Sigmoid colon (tissue), 4 donors: Measurements from ENCODE around the gene CLSTN2.

Source experiments
- EP300 ChIP-seq, 4 donors: sonication (generic); formaldehyde crosslinking; IDR thresholded peaks; one replicate each; pipeline ENCODE4 v1.6.1; 2017; ENCODE audit warnings: antibody characterized with exemption in 4 of 4
- POLR2A ChIP-seq, 2 donors: fragments of 450-650 bp; IDR thresholded peaks; one replicate each; pipeline ENCODE4 v1.6.1; 2016; ENCODE audit warnings: antibody characterized with exemption in 2 of 2, mild to moderate bottlenecking in 2 of 2, moderate library complexity in 2 of 2
- POLR2AphosphoS5 ChIP-seq, 4 donors: sonication (generic); formaldehyde crosslinking; IDR thresholded peaks; one replicate each; pipeline ENCODE4 v1.6.1; 2017; ENCODE audit warnings: antibody characterized with exemption in 4 of 4
- TF ChIP-seq, protein P1 (sequence below), 4 experiments: fragments of 450-650 bp in 3 of 4; fragments of 200-600 bp in 1 of 4; IDR thresholded peaks; one replicate each; pipeline ENCODE4 v1.5.1; 2016 to 2019; ENCODE audit warnings: antibody characterized with exemption in 4 of 4, mild to moderate bottlenecking in 3 of 4, moderate library complexity in 2 of 4

DNA sequence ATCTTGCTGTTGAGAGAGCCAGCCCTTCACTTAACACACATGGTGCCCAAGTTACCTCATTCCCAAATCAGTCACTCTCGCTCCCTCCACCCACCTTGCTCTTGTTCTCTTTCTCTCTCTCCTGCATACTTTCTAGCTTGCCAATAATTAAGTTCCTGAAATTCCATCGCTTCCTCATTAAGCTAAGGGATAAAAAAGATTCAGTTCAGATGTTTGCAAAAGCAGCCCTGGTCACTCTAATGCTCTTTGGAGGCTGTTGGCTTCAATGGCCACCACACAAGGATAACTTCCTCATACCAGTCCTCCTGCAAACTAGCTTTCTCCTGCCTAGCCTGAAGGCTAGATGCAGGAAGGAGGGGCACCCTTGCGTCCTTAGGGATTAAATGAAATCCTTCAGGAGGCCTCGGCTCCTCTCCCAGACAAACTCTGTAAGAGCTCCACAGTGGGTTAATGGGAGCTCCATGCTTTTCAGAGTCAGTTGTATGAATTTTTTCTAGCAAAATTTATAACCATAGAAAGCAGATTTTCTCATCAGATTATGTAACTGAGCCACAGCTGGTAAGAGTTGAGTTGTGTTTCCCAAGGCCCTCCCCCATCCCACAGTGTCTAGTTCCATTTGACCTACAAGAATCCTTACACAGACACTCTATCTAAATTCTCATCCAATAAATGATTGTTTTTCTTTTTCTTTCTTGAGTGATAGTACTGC lies 566.2 kb downstream of the CLSTN2 start:
- TF ChIP-seq, protein P1, sequence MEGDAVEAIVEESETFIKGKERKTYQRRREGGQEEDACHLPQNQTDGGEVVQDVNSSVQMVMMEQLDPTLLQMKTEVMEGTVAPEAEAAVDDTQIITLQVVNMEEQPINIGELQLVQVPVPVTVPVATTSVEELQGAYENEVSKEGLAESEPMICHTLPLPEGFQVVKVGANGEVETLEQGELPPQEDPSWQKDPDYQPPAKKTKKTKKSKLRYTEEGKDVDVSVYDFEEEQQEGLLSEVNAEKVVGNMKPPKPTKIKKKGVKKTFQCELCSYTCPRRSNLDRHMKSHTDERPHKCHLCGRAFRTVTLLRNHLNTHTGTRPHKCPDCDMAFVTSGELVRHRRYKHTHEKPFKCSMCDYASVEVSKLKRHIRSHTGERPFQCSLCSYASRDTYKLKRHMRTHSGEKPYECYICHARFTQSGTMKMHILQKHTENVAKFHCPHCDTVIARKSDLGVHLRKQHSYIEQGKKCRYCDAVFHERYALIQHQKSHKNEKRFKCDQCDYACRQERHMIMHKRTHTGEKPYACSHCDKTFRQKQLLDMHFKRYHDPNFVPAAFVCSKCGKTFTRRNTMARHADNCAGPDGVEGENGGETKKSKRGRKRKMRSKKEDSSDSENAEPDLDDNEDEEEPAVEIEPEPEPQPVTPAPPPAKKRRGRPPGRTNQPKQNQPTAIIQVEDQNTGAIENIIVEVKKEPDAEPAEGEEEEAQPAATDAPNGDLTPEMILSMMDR (IDR thresholded peaks at IDR 0.05): no peak
- TF ChIP-seq POLR2AphosphoS5 (IDR thresholded peaks at IDR 0.05): no peak
- TF ChIP-seq POLR2A (IDR thresholded peaks at IDR 0.05): no peak
- TF ChIP-seq EP300 (IDR thresholded peaks at IDR 0.05): no peak
